ENCODE results near the gene PRORP. TPM values are rescaled to one million over a fixed set of nuclear protein-coding genes. Genes with fewer than 3 reads are reported as not detected.
A peak's percentile ranks its signal among the peaks of the same experiment; 100 is the strongest.

The PRORP gene
- 10 to 100 TPM; 12.6 to 21.5 TPM for total RNA-seq

DNA sequence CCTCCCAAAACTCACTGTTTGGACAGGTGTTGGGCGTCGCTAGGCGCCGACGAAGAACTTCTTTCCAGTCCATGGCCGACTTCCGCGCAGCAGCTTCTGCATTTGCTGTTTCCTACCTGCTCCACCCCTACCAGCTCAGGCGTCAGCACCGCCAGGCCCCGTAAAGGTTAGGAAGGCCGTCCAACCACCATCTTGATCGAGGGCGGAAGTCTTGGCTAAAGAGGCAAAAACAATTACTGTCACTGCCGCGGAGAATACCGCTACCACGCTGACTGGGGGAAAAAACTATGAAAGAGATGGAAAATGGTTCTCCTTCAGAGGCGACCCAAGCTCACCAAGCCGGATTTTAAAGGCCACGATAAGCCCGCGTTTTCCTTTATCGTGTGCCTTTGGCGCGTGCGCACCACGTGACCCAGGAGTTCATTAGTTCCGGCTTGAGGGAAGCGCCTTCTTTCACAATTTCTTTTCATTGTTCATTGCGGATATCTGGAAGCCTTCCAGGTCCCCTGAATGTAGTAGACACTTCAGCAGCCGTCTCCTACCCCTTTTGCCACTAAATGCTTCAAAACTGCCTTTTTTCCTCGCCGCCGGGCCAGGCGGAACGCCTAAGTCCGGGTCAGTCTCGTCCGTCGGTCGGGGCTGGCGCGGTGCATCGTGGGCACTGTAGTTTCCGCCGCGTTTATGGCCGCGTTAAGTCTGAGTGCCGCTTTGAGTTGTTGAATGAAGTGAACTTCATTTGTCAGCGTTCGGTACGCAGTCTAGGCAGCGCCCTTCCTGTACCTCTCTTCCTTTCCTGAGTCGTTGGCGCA, at the start of gene PRORP, which contains the start of gene PPP2R3C:
PRORP (plus strand) TSS at position 666 of the 809 bp plus-strand sequence. CDS start 694 bp downstream, outside the sequence.
PPP2R3C (minus strand) TSS at position 104 of the 809 bp plus-strand sequence; CDS start at position 73, 31 bp downstream.
- peak; percentile 92 for DNase-seq (ENCODE audit: low spot score)
- Histone ChIP-seq H3K4me3 (peak within 1 kb of the TSS; percentile 65 to 73), H3K4me1 (peaks cover 0 to 20% of the 10 kb centered on the region in 2 donors), H3K9me3 (no peaks in the 10 kb centered on the region), H3K36me3 (no peaks in the 10 kb centered on the region), H3K27me3 (no peaks in the 10 kb centered on the region), H3K27ac (peak within 1 kb of the TSS; percentile 94)
- TF ChIP-seq, protein P1, sequence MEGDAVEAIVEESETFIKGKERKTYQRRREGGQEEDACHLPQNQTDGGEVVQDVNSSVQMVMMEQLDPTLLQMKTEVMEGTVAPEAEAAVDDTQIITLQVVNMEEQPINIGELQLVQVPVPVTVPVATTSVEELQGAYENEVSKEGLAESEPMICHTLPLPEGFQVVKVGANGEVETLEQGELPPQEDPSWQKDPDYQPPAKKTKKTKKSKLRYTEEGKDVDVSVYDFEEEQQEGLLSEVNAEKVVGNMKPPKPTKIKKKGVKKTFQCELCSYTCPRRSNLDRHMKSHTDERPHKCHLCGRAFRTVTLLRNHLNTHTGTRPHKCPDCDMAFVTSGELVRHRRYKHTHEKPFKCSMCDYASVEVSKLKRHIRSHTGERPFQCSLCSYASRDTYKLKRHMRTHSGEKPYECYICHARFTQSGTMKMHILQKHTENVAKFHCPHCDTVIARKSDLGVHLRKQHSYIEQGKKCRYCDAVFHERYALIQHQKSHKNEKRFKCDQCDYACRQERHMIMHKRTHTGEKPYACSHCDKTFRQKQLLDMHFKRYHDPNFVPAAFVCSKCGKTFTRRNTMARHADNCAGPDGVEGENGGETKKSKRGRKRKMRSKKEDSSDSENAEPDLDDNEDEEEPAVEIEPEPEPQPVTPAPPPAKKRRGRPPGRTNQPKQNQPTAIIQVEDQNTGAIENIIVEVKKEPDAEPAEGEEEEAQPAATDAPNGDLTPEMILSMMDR (IDR thresholded peaks at IDR 0.05): no peak

DNA sequence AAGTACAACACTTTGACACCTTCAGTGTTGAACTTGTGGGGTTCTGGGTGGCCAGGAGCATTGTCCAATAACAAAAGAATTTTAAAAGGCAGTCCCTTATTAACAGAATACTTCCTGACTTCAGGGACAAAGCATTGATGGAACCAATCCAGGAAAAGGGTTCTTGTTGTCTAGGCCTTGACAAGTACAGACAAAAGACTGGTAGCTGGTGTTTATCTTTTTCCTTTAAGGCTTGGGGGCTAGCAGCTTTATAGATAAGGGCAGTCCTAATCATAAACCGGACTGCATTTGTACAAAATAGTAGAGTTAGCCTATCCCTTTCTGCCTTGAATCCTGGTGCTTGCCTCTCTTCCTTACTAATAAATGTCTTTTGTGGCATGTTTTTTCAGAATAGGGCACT, 48.9 kb upstream of the PRORP start:
- no peaks in the 10 kb centered on the region for H3K4me1 ChIP-seq
- no peak for DNase-seq (ENCODE audit: low spot score)
- peaks cover 37% of the 10 kb centered on the region for H3K36me3 ChIP-seq
- no peak overlapping the region for H3K27ac ChIP-seq
- TF ChIP-seq, protein P1 (IDR thresholded peaks at IDR 0.05): no peak
- no peak overlapping the region for H3K4me3 ChIP-seq
- no peaks in the 10 kb centered on the region for H3K27me3 ChIP-seq
- H3K9me3 ChIP-seq: no peaks in the 10 kb centered on the region

DNA sequence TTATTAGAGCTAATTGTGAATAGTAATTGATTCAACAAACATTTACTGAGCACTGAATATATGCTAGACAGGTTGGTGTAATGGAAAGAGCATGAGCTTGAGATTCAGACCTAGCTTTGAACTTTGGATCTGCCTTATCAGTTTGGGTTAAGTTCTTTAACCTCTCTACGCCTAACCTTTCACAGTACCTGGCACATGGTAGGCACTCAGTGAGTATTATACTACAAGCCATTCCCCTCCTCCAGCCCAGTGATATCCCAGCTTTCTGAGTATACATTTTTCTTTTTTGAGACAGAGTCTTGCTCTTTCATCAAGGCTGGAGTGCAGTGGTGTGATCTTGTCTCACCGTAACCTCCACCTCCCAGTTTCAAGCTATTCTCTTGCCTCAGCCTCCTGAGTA, 44.3 kb upstream of the PRORP start:
- TF ChIP-seq, protein P1 (IDR thresholded peaks at IDR 0.05): no peak
- Histone ChIP-seq H3K4me3 (no peak overlapping the region), H3K4me1 (no peaks in the 10 kb centered on the region), H3K27me3 (no peaks in the 10 kb centered on the region), H3K9me3 (no peaks in the 10 kb centered on the region), H3K36me3 (peaks cover 58% of the 10 kb centered on the region), H3K27ac (no peak overlapping the region)
- no peak for DNase-seq (ENCODE audit: low spot score)

DNA sequence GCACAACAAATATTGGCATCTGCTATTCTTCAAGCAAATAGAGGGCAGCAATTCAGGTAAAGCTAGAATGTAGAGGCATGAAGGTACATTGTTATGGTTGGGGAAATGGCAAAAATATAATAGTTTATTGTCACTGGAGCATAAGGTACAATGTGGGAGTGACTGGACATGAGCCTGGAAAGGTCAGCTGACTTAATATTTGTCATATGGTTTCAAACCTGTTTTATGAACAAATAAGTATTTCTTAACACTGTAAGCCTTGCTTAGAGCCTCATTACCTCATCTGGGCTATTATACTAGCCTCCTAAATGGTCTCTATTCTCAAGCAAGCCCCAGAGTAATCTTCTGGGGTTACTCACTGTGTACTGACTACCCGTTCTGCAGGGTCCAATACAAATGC, 42.6 kb upstream of the PRORP start:
- no peak for DNase-seq (ENCODE audit: low spot score)
- Histone ChIP-seq H3K4me3 (no peak overlapping the region), H3K27ac (no peak overlapping the region), H3K4me1 (no peaks in the 10 kb centered on the region), H3K36me3 (peaks cover 66% of the 10 kb centered on the region), H3K9me3 (no peaks in the 10 kb centered on the region), H3K27me3 (no peaks in the 10 kb centered on the region)
- TF ChIP-seq, protein P1 (IDR thresholded peaks at IDR 0.05): no peak

DNA sequence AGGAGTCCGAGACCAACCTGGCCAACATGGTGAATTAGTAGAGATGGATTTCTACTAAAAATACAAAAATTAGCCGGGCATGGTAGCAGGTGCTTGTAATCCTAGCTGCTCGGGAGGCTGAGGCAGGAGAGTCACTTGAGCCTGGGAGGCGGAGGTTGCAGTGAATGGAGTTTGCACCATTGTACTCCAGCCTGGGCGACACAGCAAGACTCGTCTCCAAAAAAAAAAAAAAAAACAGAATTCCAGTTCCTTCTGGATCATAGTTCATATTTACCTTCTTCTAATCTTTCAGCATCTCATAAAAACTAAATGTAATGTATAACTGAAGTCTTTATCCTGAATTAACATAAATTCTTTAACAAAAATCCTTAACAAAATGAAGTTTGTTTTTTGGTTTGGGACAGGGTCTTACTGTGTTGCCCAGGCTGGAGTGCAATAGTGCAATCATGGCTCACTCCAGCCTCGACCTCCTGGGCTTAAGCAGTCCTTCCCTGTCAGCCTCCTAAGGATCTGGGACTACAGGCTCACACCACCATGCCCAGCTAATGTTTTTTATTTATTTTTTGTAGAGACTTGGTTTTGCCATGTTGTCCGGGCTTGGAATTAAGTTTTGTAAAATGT, 38.7 kb upstream of the PRORP start:
- no peaks in the 10 kb centered on the region for H3K27me3 ChIP-seq
- H3K9me3 ChIP-seq: no peaks in the 10 kb centered on the region
- H3K27ac ChIP-seq: no peak overlapping the region
- no peak overlapping the region for H3K4me3 ChIP-seq
- DNase-seq (ENCODE audit: low spot score): no peak
- H3K4me1 ChIP-seq: no peaks in the 10 kb centered on the region
- TF ChIP-seq, protein P1 (IDR thresholded peaks at IDR 0.05): no peak
- H3K36me3 ChIP-seq: peaks cover 79% of the 10 kb centered on the region
